Stimulated activated CD4-positive, alpha-beta T cell treated with anti-CD3 and anti-CD28 coated beads, Interleukin-12 subunit alpha, Interleukin-12 subunit beta, amount 100 ng/mL, for 48 hours (primary cell): Measurements from ENCODE around the gene SPEN.

ENCODE experiments used
- DNase-seq, 3 donors: peaks; one replicate each; pipeline ENCODE4 v3.0.0-alpha.2; 2020; ENCODE audit warnings: low read depth in 2 of 3, low spot score in 1 of 3

Gene SPEN

DNA sequence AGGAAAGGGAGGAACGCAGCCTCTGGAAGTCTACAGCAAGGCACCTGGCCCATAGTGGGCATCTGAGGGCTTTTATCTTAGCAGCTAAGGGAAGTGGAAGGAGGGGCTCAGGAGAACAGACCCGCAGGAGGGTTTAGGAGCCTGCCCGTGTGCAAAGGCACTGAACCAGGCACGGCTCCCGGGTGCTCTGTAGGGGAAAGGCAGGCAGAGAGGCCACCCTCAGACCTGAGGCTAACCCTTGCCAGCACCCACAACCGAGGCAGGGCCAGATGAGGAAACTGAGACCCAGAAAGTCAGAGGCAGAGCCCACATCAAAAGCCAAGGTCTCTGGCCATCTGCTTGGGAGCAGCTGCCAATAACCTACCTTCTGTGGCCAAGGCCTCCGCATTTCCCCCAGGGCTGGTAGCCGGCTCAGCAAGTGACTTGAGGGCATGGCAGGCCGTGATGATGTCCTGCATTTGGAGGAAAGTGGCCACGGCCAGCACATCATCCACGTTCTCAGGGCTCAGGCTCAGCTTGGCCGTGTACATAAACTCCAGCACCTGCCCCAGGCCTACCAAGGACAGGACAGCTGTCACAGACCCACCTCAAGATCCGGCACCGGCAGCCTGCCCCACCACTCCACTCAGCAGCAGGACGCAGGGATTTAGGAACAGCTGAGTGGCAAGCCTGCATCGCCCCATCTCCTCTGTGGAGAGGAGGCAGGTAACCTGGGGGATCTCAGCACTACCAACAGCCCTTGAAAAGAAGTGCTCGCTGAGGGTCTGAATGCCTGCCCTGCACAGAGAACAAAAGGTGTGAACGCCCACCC is 99.3 kb downstream of the SPEN start:
- no peak for DNase-seq

DNA sequence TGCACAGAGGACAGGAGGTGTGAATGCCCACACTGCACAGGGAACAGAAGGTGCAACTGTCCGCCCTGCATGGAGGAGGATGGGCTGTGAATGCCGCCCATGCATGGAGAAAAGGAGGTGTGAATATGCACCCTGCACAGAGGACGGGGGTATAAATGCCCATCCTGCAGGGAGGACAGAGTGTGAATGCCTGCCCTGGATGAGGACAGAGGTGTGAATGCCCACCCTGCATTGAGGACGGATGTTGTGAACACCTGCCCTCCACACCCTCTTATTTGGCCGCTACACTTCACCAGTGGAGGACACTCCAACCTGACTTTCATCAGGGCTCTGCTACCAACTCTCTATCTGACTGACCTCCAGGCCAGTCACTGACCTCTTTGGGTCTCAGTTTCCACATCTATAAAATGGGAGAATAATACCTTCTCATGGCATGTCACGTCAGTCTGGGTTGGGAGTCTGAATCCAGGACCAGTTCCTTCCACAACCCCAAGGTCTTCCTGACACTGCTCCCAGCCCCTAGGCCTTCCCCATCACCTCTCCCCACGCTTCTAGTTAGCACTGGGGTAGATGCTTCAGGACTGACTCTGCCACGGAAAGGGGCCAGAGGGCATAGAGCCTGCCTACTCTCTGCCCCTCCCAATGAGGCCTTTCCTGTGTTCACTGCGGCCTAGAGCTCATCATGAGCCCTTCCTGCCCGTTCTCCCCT is 100.0 kb downstream of the SPEN start:
- DNase-seq, result no peak

DNA sequence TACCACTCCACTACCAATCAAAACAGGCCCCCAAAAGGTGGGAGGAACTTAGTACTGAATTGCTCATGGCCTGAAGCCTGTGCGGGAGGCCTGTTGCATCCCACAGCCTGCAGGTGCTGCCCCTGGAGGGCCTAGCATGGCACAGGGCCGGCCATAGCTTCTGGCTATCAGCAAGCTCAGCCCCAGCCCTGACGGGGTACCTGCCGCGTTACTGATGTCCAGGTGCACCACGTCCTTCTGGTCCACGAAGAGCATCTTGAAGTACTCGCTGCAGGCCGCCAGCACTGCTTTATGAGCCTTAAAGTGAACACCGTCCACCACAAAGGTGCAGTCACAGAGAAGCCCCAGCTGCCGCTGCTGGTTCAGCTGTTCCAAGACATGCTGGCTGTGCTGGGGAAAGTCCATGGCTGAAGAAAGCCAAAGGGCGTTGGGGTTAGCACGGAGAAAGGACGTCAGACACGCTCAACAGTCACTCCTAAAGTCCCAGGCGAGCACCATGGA is 100.6 kb downstream of the SPEN start:
- no peak for DNase-seq

DNA sequence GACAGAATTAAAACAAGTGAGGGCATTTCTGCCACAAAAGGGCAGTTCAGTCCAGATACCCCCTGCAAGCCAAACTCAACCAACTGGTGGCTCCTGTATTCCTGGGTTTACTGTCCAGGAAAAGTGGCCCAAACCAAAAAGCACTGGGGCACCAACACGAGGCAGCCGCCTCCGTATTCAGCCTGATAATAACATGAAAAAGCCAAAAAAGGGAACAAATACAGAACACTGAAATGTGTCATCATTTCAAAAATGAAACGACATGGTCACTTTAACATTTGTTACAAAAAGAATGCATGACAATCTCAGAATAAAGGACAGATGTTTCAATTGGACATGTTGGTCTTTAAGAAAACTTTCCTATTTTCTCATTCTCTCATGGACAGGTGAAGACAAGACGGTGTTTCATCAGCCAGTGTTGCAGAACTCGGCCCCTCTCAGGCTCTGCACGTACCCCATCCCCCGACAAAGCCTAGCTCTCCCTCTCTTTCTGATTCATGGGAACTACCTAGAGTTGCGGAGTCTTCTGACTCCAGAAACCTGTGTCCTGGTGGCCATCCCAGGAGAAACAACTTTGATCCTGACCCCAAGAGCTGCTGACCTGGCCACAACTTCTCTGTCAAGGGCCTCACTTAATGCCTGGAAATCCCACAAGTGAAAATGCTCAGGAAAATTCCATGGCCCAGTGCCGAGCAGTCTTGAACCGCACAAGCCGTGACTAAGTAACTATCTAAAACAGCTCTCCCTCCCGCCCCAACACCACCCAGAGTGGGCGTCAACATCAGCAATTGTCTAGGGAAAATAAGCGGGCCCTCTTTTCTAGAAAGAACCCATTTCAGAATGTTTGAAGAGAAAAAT is 101.3 kb downstream of the SPEN start:
- DNase-seq, result peak in 2 of 3 donors; percentile 47 to 51

DNA sequence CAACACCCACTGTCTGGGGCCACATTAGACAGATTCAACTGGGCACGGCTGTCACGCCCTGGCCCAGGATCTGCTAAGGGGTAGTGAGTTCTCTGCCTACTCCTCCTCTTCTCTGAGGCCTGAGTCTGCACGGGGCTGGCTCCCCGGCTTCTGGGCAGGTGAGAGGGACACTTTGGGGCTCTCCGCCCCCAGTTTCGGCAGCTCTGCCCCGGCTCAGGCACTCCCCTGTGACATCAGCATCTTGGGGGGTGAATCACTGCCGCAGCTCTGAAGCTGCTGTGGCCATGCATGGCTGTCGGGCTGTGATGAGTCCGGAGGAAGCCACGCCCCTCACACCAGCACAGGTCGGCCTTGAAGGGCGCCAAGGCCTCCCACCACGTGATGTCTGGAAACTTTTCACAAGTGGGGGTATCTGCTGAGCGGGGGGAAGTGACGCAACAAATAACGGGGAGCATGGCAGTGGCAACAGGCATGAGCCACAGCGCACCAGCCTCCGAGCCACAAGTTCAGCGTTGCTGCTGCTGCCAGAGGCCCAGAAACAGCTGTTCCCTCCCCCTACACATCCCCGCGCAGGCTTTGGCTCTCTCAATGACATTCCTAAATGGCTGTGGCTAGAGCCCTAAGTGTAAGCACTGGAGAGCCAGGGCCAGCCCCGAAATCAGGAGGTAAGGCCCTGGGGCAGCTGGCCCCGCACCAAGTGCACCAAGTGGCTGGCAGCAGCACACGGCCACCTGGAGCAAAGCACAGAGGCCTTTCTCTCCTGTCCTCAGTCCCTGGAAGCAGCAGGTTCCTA is 102.1 kb downstream of the SPEN start:
- DNase-seq, result peak; percentile 81 to 85 (median 84)

DNA sequence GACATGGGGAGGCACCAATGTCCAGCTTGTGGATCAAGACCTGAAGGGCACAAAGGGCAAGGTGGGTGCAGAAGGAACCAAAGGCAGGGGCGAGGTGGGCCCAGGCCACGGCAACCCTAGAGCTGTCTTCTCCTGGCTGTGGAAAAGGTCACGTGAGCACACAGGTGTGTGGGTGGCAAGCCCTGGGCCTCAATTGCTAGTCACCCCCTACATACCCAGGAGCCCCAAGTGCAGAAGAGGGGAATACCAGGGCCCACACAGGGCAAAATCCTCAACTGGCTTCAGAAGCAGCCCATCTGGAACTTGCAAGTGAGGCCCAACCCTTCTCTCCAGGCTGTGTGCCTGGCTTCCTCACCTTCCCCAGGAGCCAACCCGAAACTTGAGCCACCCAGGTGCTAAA is 102.8 kb downstream of the SPEN start:
- DNase-seq, result peak; percentile 46 to 52 (median 47)

DNA sequence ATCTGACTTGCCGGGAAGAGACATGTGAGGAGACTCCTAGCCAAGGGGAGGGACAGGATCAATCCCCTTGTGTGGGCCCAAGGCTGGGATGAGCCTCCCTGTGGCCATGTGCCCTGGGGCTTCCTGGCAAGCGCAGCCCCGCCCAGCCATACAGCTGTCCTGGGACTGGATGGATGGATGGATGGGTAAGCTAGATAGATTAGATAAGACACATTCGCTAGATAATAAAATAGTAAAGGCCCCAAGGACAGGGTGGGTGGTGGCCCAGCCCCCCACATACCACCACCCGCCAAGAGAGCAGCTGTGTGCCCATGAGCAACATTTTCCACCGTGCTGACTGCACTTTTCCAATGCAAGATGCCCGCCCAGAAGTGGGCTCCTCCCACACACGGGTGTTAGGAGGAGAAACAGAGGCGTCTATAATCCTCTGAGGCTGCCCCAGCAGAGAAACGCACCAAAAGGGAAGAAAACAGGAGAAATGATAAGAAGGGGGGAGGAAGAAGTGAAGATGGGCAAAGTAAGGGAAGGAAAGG is 103.3 kb downstream of the SPEN start:
- peak; percentile 74 to 86 (median 75) for DNase-seq

DNA sequence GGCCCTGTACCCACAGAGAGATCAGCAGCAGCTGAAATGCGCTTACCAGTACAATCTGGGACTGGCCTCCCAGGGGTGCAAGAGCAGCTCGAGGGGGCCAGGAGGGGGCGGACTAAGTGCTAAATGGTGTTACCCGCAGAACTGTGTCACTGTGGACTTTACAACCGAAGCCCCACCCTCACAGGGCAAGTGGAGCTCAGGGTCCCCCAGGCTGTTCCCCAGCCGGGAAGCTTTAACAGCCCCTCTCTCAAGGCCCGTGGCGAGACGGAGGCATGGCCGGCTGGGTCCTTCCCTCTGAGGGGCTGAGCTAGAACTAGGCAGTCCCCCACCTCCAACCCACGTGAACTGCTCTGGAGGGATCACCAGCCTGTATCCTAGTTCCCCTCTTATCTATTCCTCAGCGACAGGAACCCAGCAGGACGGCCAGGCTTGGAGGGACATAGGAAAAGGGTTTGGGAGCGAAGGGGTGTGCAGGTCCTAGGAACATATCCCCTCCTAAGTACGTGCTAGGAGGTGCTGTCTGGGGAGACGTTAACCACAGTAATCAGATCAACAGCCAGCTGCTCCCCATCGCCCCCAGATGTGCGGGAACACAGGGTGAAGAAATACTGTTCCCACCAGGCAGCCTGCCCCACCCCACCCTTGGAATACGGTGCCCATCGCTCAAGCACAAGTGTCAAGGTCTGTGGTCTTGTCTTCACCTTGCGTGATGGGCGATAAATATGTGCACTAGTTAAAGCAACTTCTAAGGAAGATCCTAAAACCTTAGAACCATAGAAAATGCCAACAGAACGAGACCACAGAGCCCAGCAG is 104.0 kb downstream of the SPEN start:
- DNase-seq, result peak in 2 of 3 donors; percentile 41 to 44

DNA sequence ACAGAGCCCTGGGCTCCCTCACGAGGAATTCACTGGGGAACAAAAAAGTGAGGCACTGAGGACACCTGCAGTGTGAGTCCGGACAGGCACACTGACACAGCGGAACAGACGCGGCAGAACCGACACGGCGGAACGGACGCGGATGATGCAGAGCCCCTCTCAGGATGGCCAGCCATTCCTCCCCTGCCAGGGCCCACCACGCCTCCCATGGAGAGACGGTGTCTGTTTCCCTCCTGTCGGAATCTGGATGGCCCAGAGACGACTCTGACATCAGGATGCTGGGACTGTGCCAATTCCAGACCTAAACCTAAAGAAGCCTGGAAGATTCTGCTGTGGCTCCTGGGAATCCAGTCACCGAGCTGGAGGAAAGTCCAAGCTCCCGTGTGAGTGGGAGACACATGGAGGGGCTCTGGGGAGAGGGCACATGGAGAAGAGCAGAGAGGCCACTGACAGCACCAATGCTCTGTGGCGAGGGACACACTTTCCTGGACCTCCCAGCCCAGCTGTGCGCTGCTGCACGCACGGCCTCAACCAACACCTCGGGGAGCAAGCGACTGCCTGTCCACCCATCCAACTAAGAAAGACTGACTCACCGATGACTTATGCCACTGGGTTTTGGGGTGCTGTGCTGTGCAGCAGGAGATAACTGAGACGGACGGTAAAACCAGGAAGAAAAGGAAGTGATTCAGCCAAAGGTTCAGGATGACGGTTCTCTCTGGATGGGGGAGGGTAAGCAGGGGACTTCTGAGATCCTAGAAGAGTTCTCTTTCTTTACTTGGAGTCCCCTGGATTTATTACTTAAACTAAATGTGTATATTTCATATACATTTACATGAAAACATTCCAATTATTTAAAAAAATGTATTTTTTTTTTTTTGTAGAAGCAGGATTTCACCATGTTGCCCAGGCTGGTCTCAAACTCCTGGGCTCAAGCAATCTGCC is 105.1 kb downstream of the SPEN start:
- DNase-seq, result peak in 1 of 3 donors; percentile 39

DNA sequence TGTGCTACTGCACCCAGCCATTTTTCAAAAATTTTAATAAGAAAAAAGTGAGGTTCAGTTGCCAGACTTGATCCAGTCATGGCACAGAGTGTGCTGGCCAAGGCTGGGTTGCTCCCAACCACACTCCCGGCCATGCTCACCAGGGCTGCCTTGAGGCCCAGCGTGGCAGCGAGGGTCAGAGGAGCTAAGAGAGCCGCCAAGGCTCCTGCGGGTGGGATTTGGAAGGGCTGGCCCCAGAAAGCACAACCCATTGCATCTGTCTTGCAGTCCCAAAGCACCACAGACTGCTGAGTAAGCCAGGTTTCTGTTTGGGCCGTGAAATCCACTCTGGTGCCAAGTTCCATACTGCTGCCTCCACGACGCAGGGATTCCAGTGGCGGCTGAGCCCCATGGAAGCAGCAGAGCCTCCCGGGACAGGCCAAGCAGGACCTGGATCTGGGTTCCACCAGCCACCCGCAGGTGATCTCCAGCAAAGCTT is 105.8 kb downstream of the SPEN start:
- no peak for DNase-seq

DNA sequence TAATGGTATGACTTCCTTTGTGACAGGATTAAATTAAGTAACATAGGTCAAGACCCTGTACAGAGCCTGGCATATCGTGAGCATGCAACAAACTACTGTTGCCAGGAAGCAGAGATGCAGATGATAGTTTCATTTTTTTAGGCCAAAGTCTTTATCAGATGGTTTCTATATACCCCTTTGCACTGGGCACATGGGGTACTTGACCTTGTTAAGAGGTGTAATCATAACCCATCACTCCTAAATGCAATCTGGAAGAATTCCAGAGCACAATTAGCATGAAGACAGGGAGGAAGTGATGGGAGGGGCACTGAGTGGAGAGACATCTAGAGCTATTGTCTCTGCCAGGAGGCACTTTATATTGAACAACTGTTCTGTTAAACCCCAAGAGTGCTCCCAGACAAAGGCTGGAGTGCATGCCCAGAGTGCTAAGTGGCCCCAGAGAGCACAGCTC is 106.3 kb downstream of the SPEN start:
- DNase-seq, result no peak

DNA sequence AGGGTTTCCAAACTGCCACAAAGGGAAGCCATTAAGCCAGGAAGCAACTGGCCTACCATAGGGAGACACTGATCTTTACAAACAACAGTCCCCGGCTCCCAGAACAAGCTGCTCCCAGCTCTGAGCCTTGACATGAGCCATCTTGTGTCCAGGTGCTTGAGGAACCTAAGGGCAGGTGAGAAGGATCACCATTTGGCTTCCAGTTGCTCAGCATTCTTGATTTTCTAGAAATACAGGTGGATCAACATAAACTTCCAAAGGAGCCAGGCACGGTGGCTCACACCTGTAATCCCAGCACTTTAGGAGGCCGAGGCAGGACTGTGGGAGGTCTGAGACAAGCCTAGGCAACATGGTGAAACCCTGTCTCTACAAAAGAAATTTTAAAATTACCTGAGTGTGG is 106.8 kb downstream of the SPEN start:
- no peak for DNase-seq

DNA sequence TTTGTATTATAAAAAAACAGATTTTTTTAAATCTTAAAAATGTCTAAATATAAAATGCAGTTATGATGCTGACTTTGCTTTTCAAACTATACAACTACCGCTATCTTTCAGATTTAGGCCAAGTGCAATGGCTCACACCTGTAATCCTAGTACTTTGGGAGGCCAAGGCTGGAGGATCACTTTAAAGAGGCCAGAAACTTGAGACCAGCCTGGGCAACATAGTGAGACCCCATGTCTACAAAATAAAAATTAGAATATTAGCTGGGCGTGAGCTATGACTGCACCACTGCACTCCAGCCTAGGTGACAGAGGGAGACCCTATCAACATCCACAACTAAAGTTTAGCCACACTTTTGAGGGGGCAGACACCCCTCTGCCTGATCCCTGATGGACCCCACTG is 108.0 kb downstream of the SPEN start:
- no peak for DNase-seq

DNA sequence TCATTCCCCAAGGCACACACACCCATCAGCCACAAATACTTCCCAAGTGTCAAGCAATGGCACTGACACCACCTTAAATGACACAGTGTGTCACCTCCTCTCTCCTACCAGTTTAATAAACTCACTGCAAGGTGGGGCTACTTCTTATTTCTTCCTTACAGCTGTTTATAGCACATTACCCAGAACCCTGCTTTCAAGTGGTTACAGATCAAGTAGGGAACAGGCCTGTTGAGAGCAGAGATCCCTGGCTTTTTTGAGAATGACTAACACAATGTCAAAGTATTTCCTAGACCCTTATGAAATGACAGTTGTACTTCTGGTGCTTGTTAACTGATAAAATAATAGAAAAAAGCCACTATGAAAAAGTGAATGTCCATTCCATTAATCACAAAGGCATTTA is 108.6 kb downstream of the SPEN start:
- DNase-seq, result no peak

DNA sequence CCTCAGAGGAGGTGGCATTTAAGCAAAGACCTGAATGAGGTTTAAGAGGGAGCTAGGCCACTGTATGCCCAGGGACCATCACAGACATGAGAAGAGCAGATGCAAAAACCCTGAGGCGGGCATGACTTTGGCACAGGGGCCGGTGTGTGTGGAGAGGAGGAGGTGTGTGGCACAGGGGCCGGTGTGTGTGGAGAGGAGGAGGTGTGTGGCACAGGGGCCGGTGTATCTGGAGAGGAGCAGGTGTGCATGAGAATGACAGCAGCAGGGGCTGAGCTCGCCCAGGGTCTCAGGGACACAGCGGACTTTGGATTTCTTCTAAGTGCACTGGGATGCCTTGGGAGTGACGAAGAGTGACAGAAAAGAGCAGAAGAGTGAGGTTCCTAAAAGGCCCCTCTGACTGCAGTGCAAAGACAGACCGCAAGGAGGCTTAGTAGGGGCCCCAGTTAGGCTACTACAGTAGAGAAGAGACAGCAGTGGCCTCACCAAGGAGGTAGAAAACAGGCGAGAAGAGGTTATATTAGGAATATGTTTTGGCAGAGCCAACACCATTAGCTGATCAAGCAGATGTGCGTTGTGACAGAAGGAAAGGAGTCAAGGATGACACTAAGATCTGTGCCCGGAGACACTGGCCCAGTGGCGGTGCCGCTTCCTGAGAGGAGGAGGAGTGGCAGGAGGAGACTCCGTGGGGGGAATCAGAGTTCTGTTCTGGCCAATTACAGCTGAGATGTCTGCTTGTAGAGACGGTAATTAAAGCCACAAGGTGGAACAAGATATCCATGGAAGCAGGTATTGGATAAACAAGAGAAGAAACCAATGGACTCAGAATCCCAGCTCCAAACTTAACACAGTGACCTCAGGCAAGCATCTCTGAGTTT is 110.0 kb downstream of the SPEN start:
- DNase-seq, result no peak

DNA sequence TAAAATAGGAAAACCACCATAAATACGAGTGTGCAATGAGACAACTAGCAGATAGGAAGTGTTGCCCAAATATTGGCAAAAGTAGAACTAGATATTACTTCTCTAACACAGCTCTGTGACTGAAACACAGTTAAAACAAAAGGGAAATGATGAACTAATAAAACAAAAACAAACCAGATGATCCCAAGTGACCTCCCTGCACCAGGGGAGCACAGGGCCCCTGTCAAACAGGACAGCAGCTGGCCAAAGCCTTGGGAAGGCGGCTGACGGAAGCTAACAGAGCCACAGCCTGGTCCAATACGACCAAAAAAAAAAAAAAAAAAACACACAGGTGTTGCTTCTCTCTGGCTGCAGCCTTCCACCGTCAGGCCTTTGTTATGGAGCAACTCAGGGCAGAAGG is 110.6 kb downstream of the SPEN start:
- DNase-seq, result no peak

DNA sequence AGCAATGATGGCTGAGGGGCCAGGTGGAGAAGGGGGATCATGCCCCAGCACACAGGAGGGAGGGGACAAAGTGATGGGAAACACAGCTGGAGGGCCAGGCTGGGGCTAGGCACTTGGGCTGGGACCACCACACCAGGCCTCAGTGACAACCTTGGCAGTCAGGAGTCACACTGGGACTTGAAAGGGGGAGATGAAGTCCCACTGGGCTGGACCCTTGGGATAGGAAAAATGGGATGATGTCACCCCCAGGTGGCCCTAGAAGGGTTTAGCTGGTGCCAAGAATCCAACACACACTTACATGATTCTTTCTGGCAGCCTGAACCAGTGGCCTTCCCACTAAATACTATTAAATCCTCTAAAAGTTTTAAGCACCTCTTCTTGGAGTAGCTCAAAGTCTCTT is 111.3 kb downstream of the SPEN start:
- DNase-seq, result no peak
